Activated naive CD8-positive, alpha-beta T cell treated with anti-CD3 and anti-CD28 coated beads, Interleukin-2, amount 50 U/mL, for 24 hours (primary cell): ENCODE measurements around the gene CRIM1.

Experiments
- ATAC-seq: fragments of 150-1000 bp; cut with Tn5 transposase; one replicate; pipeline ENCODE4 v1.10.0; 2021
- DNase-seq: peaks from one replicate; pipeline ENCODE4 v3.0.0; 2021
- H3K27ac Mint-ChIP-seq: one replicate; pipeline ENCODE4 v1.8.0; 2021; ENCODE audit warnings: mild to moderate bottlenecking, mixed read lengths
- H3K27me3 Mint-ChIP-seq: one replicate; pipeline ENCODE4 v1.8.0; 2021; ENCODE audit warnings: mixed read lengths
- H3K36me3 Mint-ChIP-seq: one replicate; pipeline ENCODE4 v1.8.0; 2021; ENCODE audit warnings: low read depth, mixed read lengths
- H3K4me1 Mint-ChIP-seq: one replicate; pipeline ENCODE4 v1.8.0; 2021; ENCODE audit warnings: mixed read lengths
- H3K4me3 Mint-ChIP-seq: one replicate; pipeline ENCODE4 v1.8.0; 2021; ENCODE audit warnings: mild to moderate bottlenecking, moderate library complexity, mixed read lengths
- H3K9me3 Mint-ChIP-seq: one replicate; pipeline ENCODE4 v1.8.0; 2021; ENCODE audit warnings: mixed read lengths

CRIM1 gene

DNA sequence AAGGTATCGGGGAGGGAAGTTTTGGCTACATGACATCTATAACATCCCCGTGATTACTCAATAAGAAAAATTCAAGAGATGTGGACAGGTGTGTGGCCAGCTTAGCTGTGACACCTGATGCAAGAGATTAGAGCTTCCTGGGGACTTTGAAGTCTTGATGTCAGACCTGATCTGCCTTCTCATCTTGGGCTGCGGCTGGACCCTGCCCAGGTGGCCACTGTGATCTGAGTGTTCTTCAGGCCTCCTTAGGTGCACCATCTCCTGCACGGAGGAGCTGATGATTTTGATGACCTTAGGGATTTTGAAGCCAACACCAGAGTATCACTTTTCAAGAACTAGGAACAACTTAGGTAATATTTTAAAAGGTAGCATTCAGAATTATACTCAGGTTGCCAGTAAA, 128.9 kb downstream of the CRIM1 start:
- Mint-ChIP-seq H3K4me1 (no peaks in the 10 kb centered on the region), H3K27me3 (no peaks in the 10 kb centered on the region), H3K27ac (no peak overlapping the region), H3K36me3 (peaks cover 31% of the 10 kb centered on the region), H3K9me3 (no peaks in the 10 kb centered on the region), H3K4me3 (no peak overlapping the region)
- DNase-seq (no peak), ATAC-seq (no peak)

DNA sequence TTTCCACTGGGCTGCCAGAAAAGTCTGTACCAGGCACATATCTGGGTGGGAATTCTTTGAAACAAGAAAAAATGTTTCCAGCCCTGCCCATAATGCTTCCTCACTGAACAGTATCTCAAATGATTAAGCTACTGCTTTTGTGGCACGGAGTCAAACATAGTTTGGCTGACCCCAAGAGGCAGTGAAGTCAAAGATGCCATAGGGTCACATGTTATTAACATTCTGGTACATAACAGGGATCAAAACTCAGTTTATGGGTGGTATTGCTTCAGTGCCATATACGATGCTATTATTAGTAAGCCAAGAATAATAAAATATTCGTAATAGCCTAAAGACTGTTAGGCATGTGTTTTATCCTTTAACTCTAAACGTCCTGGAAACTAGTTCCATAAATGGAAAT, 129.9 kb downstream of the CRIM1 start:
- H3K4me1 Mint-ChIP-seq, result no peaks in the 10 kb centered on the region
- ATAC-seq (no peak), DNase-seq (no peak)
- no peaks in the 10 kb centered on the region for H3K9me3 Mint-ChIP-seq
- no peaks in the 10 kb centered on the region for H3K27me3 Mint-ChIP-seq
- peaks cover 25% of the 10 kb centered on the region for H3K36me3 Mint-ChIP-seq
- H3K4me3 Mint-ChIP-seq, result no peak overlapping the region
- H3K27ac Mint-ChIP-seq, result no peak overlapping the region

GRCh38 chr2:36486521-36487044, 131.0 kb downstream of the CRIM1 start:
- Mint-ChIP-seq H3K9me3 (no peaks in the 10 kb centered on the region), H3K27ac (no peak overlapping the region), H3K36me3 (peaks cover 18% of the 10 kb centered on the region), H3K4me1 (no peaks in the 10 kb centered on the region), H3K4me3 (no peak overlapping the region), H3K27me3 (no peaks in the 10 kb centered on the region)
- no peak for ATAC-seq
- no peak for DNase-seq

DNA sequence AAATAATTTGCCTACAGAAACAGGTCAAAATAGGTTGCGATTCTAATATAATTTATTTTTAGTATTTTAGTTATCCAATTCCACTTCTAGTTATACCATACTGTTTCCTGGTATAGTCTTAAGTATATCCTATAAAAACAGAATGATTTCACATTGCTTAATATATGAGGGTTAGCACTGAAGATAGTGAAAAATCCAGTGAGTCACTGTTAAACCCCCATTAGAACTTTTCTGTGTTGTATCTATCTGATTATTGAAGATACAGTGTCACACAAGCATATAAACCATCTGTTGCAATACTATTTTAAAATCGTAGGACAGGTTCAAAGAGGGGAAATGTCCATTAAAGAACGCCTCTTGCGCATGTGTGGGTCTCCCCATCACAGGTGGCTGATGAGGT, 132.4 kb downstream of the CRIM1 start:
- H3K9me3 Mint-ChIP-seq, result no peaks in the 10 kb centered on the region
- no peak overlapping the region for H3K4me3 Mint-ChIP-seq
- ATAC-seq (no peak), DNase-seq (no peak)
- H3K27ac Mint-ChIP-seq, result no peak overlapping the region
- H3K36me3 Mint-ChIP-seq, result peaks cover 14% of the 10 kb centered on the region
- no peaks in the 10 kb centered on the region for H3K27me3 Mint-ChIP-seq
- peaks cover 2% of the 10 kb centered on the region for H3K4me1 Mint-ChIP-seq

GRCh38 chr2:36489281-36489680, 133.7 kb downstream of the CRIM1 start:
- peaks cover 2% of the 10 kb centered on the region for H3K4me1 Mint-ChIP-seq
- ATAC-seq (no peak), DNase-seq (no peak)

GRCh38 chr2:36490749-36491148, 135.2 kb downstream of the CRIM1 start:
- Mint-ChIP-seq H3K36me3 (peaks cover 4% of the 10 kb centered on the region), H3K27me3 (no peaks in the 10 kb centered on the region), H3K4me1 (peaks cover 2% of the 10 kb centered on the region), H3K27ac (no peak overlapping the region), H3K4me3 (no peak overlapping the region), H3K9me3 (no peaks in the 10 kb centered on the region)
- DNase-seq (no peak), ATAC-seq (no peak)

More at GRCh38 chr2:36489281-36489680, 133.7 kb downstream of the CRIM1 start:
- H3K9me3 Mint-ChIP-seq, result no peaks in the 10 kb centered on the region
- H3K27ac Mint-ChIP-seq, result no peak overlapping the region
- H3K4me3 Mint-ChIP-seq, result no peak overlapping the region
- H3K36me3 Mint-ChIP-seq, result peaks cover 8% of the 10 kb centered on the region
- no peaks in the 10 kb centered on the region for H3K27me3 Mint-ChIP-seq

- peaks cover 2% of the 10 kb centered on the region for H3K4me1 Mint-ChIP-seq
- peaks cover 2% of the 10 kb centered on the region for H3K36me3 Mint-ChIP-seq
- no peak overlapping the region for H3K27ac Mint-ChIP-seq
- no peak overlapping the region for H3K4me3 Mint-ChIP-seq
- H3K9me3 Mint-ChIP-seq, result no peaks in the 10 kb centered on the region
- ATAC-seq (no peak), DNase-seq (no peak)
- H3K27me3 Mint-ChIP-seq, result no peaks in the 10 kb centered on the region
Observed at GRCh38 chr2:36492216-36492945, 136.8 kb downstream of the CRIM1 start.

DNA sequence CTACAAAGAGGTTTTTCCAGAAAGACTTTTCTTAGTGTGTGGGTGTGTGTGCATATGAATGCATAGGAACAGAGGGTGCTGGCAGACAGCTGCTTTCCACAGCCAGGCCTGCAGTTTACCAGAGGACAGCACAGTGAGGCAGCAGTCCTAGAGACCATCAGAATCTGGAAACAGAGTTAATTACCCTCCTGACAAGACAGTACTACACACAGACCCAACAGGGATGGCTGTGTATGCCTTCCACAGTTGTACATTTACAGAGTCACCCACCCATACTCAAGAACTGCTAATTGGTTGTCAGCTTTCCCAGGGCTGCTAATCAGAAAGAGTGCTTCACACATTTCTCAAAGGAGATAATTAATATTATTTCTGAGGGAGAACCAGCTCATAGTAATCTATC, 137.7 kb downstream of the CRIM1 start:
- no peak for DNase-seq
- Mint-ChIP-seq H3K4me1 (peaks cover 2% of the 10 kb centered on the region), H3K4me3 (no peak overlapping the region), H3K27me3 (no peaks in the 10 kb centered on the region), H3K9me3 (no peaks in the 10 kb centered on the region), H3K36me3 (peaks cover 2% of the 10 kb centered on the region), H3K27ac (no peak overlapping the region)
- no peak for ATAC-seq

DNA sequence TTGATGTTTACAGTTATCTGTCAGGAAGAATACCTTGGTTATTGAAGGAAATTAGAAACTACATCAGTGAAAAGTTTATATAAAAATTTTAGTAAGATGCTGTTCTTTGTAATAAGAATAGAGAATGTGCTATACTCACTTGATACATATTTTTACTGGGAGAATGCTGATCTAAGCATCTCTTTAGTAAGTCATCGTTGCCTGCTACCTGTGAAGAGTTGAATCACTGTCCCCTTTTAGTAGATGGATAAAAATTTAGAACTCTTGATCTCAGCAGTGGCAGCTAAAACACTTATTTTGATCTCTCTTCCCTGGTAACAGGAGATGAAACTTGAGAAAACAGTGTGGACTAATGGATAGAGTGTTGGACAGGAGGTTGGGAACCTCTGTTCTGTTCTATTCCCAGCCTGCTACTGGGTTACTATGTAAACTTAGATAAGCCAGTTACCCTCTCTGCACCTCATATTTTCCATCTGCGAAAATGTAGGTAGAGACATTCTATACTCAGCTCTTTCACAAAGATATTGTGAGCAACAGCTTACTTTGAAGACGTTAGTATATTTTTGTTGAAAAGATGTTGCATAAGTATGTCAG, 142.1 kb downstream of the CRIM1 start:
- H3K9me3 Mint-ChIP-seq, result no peaks in the 10 kb centered on the region
- no peak overlapping the region for H3K27ac Mint-ChIP-seq
- no peaks in the 10 kb centered on the region for H3K27me3 Mint-ChIP-seq
- DNase-seq (no peak), ATAC-seq (no peak)
- peaks cover 16% of the 10 kb centered on the region for H3K36me3 Mint-ChIP-seq
- H3K4me1 Mint-ChIP-seq, result no peaks in the 10 kb centered on the region
- H3K4me3 Mint-ChIP-seq, result no peak overlapping the region

GRCh38 chr2:36499128-36499820, 143.7 kb downstream of the CRIM1 start:
- H3K4me3 Mint-ChIP-seq, result no peak overlapping the region
- ATAC-seq, result no peak

GRCh38 chr2:36500072-36500471, 144.5 kb downstream of the CRIM1 start:
- Mint-ChIP-seq H3K9me3 (no peaks in the 10 kb centered on the region), H3K4me1 (no peaks in the 10 kb centered on the region), H3K27ac (no peak overlapping the region), H3K36me3 (peaks cover 21% of the 10 kb centered on the region), H3K4me3 (no peak overlapping the region), H3K27me3 (no peaks in the 10 kb centered on the region)
- DNase-seq (no peak), ATAC-seq (no peak)

More at GRCh38 chr2:36499128-36499820, 143.7 kb downstream of the CRIM1 start:
- Mint-ChIP-seq H3K4me1 (no peaks in the 10 kb centered on the region), H3K27ac (no peak overlapping the region), H3K36me3 (peaks cover 21% of the 10 kb centered on the region), H3K27me3 (no peaks in the 10 kb centered on the region), H3K9me3 (no peaks in the 10 kb centered on the region)
- no peak for DNase-seq

- no peaks in the 10 kb centered on the region for H3K27me3 Mint-ChIP-seq
- no peaks in the 10 kb centered on the region for H3K4me1 Mint-ChIP-seq
- ATAC-seq (no peak), DNase-seq (no peak)
- no peak overlapping the region for H3K4me3 Mint-ChIP-seq
- no peaks in the 10 kb centered on the region for H3K9me3 Mint-ChIP-seq
- no peak overlapping the region for H3K27ac Mint-ChIP-seq
- H3K36me3 Mint-ChIP-seq, result peaks cover 27% of the 10 kb centered on the region
Observed at GRCh38 chr2:36502081-36502480, 146.5 kb downstream of the CRIM1 start.

GRCh38 chr2:36507408-36507812, 151.8 kb downstream of the CRIM1 start:
- DNase-seq (peak; percentile 33), ATAC-seq (peak; percentile 95)
- Mint-ChIP-seq H3K4me3 (no peak overlapping the region), H3K27me3 (no peaks in the 10 kb centered on the region), H3K27ac (no peak overlapping the region), H3K36me3 (peaks cover 24% of the 10 kb centered on the region), H3K4me1 (no peaks in the 10 kb centered on the region), H3K9me3 (no peaks in the 10 kb centered on the region)

DNA sequence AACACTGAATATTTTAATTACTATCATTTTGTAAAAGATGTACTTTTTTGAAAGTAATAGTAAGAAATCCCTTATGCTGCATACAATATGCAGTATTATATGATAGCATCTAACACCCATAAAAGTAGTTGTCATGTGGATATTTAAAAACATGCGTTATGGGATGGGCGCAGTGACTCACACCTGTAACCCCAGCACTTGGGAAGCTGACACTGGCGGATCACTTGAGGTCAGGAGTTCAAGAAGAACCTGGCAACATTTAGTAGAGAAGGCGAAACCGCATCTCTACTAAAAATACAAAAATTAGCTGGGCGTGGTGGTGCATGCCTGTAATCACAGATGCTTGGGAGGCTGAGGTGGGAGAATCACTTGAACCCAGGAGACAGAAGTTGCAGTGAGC, 153.5 kb downstream of the CRIM1 start:
- no peak for ATAC-seq
- Mint-ChIP-seq H3K36me3 (peaks cover 27% of the 10 kb centered on the region), H3K9me3 (no peaks in the 10 kb centered on the region), H3K4me1 (no peaks in the 10 kb centered on the region), H3K27ac (no peak overlapping the region), H3K27me3 (no peaks in the 10 kb centered on the region), H3K4me3 (no peak overlapping the region)
- DNase-seq, result no peak
